GM23338 (cell line): ENCODE measurements around the gene TELO2. TPM values are rescaled to one million over a fixed set of nuclear protein-coding genes. Genes with fewer than 3 reads are reported as not detected.

ENCODE experiments used
- ATAC-seq: fragments of 200-7000 bp; cut with Tn5 transposase; 3 replicates; pipeline ENCODE4 v1.9.1; 2020
- DNase-seq: peaks from one replicate; pipeline ENCODE4 v3.0.0-alpha.2; 2015; ENCODE audit warnings: low spot score
- H2AFZ ChIP-seq: fragments of 200-600 bp; sonication (generic); 2 replicates; pipeline ENCODE4 v1.8.0; 2016; ENCODE audit warnings: antibody characterized with exemption, mild to moderate bottlenecking, moderate library complexity
- H3F3A ChIP-seq: fragments of 200-600 bp; sonication (generic); replicated peaks from 2 replicates; pipeline ENCODE4 v1.8.0; 2017; ENCODE audit warnings: antibody characterized with exemption, mixed run types, low read depth
- H3K27ac ChIP-seq: fragments of 200-600 bp; sonication (generic); 2 replicates; pipeline ENCODE4 v1.6.1; 2016; ENCODE audit warnings: low read depth
- H3K27me3 ChIP-seq: fragments of 200-600 bp; sonication (generic); 2 replicates; pipeline ENCODE4 v1.8.0; 2016; ENCODE audit warnings: mild to moderate bottlenecking, mixed run types, moderate library complexity; ENCODE audit not compliant: insufficient read depth
- H3K36me3 ChIP-seq: fragments of 200-600 bp; sonication (generic); 2 replicates; pipeline ENCODE4 v1.8.0; 2016; ENCODE audit warnings: mild to moderate bottlenecking; ENCODE audit not compliant: insufficient read depth
- H3K4me1 ChIP-seq: fragments of 200-600 bp; sonication (generic); 2 replicates; pipeline ENCODE4 v1.8.0; 2016; ENCODE audit warnings: mild to moderate bottlenecking, moderate library complexity; ENCODE audit not compliant: insufficient read depth
- H3K4me2 ChIP-seq: fragments of 200-600 bp; sonication (generic); 2 replicates; pipeline ENCODE4 v1.7.1; 2017; ENCODE audit warnings: mixed run types
- H3K4me3 ChIP-seq: fragments of 200-600 bp; sonication (generic); 2 replicates; pipeline ENCODE4 v1.6.1; 2016; ENCODE audit warnings: mixed run types
- H3K79me2 ChIP-seq: fragments of 200-600 bp; sonication (generic); replicated peaks from 2 replicates; pipeline ENCODE4 v1.8.0; 2017; ENCODE audit warnings: mild to moderate bottlenecking; ENCODE audit not compliant: insufficient read depth
- H3K9me2 ChIP-seq: fragments of 200-600 bp; sonication (generic); 2 replicates; pipeline ENCODE4 v1.8.0; 2017; ENCODE audit not compliant: insufficient read depth
- H4K20me1 ChIP-seq: fragments of 200-600 bp; sonication (generic); replicated peaks from 2 replicates; pipeline ENCODE4 v1.8.0; 2017; ENCODE audit warnings: mild to moderate bottlenecking; ENCODE audit not compliant: insufficient read depth
- H3K27ac Mint-ChIP-seq: 2 replicates; pipeline ENCODE4 v1.8.0; 2020; ENCODE audit warnings: inconsistent platforms, mild to moderate bottlenecking, moderate library complexity, mixed read lengths
- H3K27me3 Mint-ChIP-seq: 3 replicates; pipeline ENCODE4 v1.8.0; 2022; ENCODE audit warnings: low read depth, mild to moderate bottlenecking, moderate library complexity, mixed read lengths, inconsistent platforms; ENCODE audit not compliant: insufficient read depth, poor library complexity
- H3K36me3 Mint-ChIP-seq: 3 replicates; pipeline ENCODE4 v1.8.0; 2021; ENCODE audit warnings: low read depth, mild to moderate bottlenecking, inconsistent platforms, moderate library complexity, mixed read lengths
- H3K4me1 Mint-ChIP-seq: 3 replicates; pipeline ENCODE4 v1.8.0; 2020; ENCODE audit warnings: mild to moderate bottlenecking, inconsistent platforms, mixed read lengths
- H3K4me3 Mint-ChIP-seq: 3 replicates; pipeline ENCODE4 v1.8.0; 2021; ENCODE audit warnings: moderate library complexity, mild to moderate bottlenecking, inconsistent platforms, mixed read lengths
- H3K9me3 Mint-ChIP-seq: 3 replicates; pipeline ENCODE4 v1.8.0; 2020; ENCODE audit warnings: moderate library complexity, mild to moderate bottlenecking, inconsistent platforms, mixed read lengths
- CREB1 ChIP-seq: fragments of 250-450 bp; sonication (Bioruptor Pico); IDR thresholded peaks from 2 replicates; pipeline ENCODE4 v1.5.0; 2020; ENCODE audit warnings: low read depth, mild to moderate bottlenecking, moderate library complexity
- POLR2AphosphoS5 ChIP-seq: IDR thresholded peaks from 2 replicates; pipeline ENCODE4 v1.6.1; 2016; ENCODE audit warnings: antibody characterized with exemption, low read depth
- STAT1 ChIP-seq: IDR thresholded peaks from one replicate; pipeline ENCODE4 v1.6.1; 2016; ENCODE audit warnings: antibody characterized with exemption; ENCODE audit not compliant: unreplicated experiment
- ZNF331 ChIP-seq: fragments of 250-450 bp; sonication (Bioruptor Pico); IDR thresholded peaks from 2 replicates; pipeline ENCODE4 v1.5.0; 2020; ENCODE audit warnings: low read depth, mild to moderate bottlenecking, moderate library complexity
- polyA plus RNA-seq: library from polyadenylated mRNA; unstranded; fragments of >200 nt; fragmentation: Nextera tagmentation; extraction: Ambion mirVana; gene quantifications from 2 replicates; pipeline ENCODE4 v1.2.1, GENCODE V29; 2016
- total RNA-seq: library from RNA; depleted of rRNA; stranded (reverse); fragments of >200 nt; shearing (Covaris generic); gene quantifications from 2 replicates; pipeline ENCODE4 v1.2.3, GENCODE V29; 2014
- TF ChIP-seq, protein P1 (sequence below): IDR thresholded peaks from one replicate; pipeline ENCODE4 v1.6.1; 2018; ENCODE audit warnings: antibody characterized with exemption; ENCODE audit not compliant: unreplicated experiment
- TF ChIP-seq, protein P2 (sequence below), 2 experiments: fragments of 200-600 bp in 1 of 2; sonication (generic) in 1 of 2; conservative IDR thresholded peaks; 2 replicates each; pipeline versions ENCODE4 v1.5.1 to v1.6.1; 2016 to 2017; ENCODE audit warnings: antibody characterized with exemption in 2 of 2, low read depth in 2 of 2, mild to moderate bottlenecking in 2 of 2, moderate library complexity in 1 of 2
- TF ChIP-seq, protein P3 (sequence below): IDR thresholded peaks from 2 replicates; pipeline ENCODE4 v1.6.1; 2016; ENCODE audit warnings: antibody characterized with exemption

TELO2 gene
- total and polyA plus RNA-seq, 2 experiments from 2014 or later, result 45.4 to 76.0 TPM

DNA sequence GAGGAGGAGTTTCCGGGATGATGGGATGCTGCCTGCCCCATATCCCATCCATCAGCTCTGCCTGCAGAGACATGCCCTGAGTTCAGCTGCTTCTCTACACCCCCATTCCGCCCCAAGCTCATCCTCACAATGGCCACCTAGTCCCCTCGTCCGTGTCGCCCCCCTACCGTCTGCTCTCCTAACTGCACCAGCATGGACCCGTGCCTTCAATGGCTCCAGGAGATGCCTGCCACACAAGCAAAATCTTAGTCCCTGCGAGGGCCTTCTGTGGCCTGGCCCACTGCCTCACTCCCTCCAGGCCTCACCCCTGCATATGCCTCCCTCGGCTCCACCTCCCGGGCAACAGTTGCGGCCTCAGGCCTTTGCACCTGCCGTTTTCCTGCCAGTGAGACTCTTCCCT, 1.8 kb upstream of the TELO2 start:
- DNase-seq, result peak; percentile 46
- no peaks in the 10 kb centered on the region for H3K9me2 ChIP-seq
- no peak overlapping the region for H2AFZ ChIP-seq

DNA sequence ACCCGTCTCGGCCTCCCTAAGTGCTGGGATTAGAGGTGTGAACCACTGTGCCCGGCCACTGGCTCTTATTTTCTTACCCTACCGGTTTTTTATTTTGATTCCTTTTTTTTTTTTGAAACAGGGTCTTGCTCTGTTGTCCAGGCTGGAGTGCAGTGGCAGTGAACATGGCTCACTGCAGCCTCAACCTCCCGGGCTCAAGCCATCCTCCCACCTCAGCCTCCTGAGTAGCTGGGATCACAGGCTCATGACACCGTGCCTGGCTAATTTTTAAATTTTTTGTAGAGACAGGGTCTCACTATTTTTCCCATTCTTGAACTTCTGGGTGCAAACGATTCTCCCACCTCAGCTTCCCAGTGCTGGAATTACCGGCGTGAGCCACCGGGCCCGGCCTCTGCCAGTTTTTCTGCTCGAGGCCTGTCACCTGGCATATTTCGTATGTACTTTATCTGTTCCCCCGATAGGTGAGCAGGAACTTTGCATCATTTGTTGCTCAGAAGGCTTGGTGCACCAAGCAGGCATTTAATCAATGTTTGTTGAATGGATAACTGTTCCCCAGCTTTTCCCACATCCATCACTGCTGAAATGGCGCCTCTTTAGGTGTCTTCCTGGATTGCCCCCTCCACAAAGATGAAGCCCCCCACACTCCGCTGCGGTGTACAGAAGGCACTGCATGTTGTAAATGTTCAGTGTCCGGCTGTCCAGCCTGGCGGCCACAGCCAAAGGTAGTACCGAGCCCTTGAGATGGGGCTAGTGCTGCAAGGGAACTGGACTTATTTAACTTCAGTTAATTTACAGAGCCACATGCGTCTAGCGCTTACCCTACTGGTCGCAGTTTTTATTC, 858 bp upstream of the TELO2 start:
- H3K27ac ChIP-seq, result peak overlapping the region; percentile 92; the same call in 1 of the 2 replicates
- H3K27ac Mint-ChIP-seq, result peak overlapping the region; percentile 98
- no peaks in the 10 kb centered on the region for H3K36me3 ChIP-seq
- peaks cover 8% of the 10 kb centered on the region for H3K27me3 Mint-ChIP-seq
- H3K79me2 ChIP-seq, result peaks cover 3% of the 10 kb centered on the region; the same call in 1 of the 2 replicates
- no peaks in the 10 kb centered on the region for H3K9me2 ChIP-seq
- no peaks in the 10 kb centered on the region for H3K27me3 ChIP-seq
- no peaks in the 10 kb centered on the region for H3K9me3 Mint-ChIP-seq
- TF ChIP-seq ZNF331 (CRISPR knock-in tag) (no peak), STAT1 (no peak), POLR2AphosphoS5 (no peak)
- TF ChIP-seq, protein P1, sequence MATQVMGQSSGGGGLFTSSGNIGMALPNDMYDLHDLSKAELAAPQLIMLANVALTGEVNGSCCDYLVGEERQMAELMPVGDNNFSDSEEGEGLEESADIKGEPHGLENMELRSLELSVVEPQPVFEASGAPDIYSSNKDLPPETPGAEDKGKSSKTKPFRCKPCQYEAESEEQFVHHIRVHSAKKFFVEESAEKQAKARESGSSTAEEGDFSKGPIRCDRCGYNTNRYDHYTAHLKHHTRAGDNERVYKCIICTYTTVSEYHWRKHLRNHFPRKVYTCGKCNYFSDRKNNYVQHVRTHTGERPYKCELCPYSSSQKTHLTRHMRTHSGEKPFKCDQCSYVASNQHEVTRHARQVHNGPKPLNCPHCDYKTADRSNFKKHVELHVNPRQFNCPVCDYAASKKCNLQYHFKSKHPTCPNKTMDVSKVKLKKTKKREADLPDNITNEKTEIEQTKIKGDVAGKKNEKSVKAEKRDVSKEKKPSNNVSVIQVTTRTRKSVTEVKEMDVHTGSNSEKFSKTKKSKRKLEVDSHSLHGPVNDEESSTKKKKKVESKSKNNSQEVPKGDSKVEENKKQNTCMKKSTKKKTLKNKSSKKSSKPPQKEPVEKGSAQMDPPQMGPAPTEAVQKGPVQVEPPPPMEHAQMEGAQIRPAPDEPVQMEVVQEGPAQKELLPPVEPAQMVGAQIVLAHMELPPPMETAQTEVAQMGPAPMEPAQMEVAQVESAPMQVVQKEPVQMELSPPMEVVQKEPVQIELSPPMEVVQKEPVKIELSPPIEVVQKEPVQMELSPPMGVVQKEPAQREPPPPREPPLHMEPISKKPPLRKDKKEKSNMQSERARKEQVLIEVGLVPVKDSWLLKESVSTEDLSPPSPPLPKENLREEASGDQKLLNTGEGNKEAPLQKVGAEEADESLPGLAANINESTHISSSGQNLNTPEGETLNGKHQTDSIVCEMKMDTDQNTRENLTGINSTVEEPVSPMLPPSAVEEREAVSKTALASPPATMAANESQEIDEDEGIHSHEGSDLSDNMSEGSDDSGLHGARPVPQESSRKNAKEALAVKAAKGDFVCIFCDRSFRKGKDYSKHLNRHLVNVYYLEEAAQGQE, result no peak
- no peak for ATAC-seq
- H3K4me1 ChIP-seq, result 0 out of 2 replicates have a peak, but pooled peaks cover 4% of the 10 kb centered on the region
- no peaks in the 10 kb centered on the region for H4K20me1 ChIP-seq
- H3K4me3 ChIP-seq, result peak overlapping the region; percentile 85
- H3K36me3 Mint-ChIP-seq, result peaks cover 17% of the 10 kb centered on the region; the same call in 2 of the 3 replicates
- H3K4me2 ChIP-seq, result peak overlapping the region; percentile 88
- peak overlapping the region; percentile 90 for H3K4me3 Mint-ChIP-seq
- H3F3A ChIP-seq, result 0 out of 2 replicates have a peak, but pooled peaks cover 6% of the 10 kb centered on the region
- DNase-seq, result no peak
- peak overlapping the region; percentile 99 for H2AFZ ChIP-seq
- peaks cover 6% of the 10 kb centered on the region; the same call in 2 of the 3 replicates for H3K4me1 Mint-ChIP-seq

More for the DNA sequence above, 1.8 kb upstream of the TELO2 start:
- no peak for TF ChIP-seq CREB1
- TF ChIP-seq, protein P2, sequence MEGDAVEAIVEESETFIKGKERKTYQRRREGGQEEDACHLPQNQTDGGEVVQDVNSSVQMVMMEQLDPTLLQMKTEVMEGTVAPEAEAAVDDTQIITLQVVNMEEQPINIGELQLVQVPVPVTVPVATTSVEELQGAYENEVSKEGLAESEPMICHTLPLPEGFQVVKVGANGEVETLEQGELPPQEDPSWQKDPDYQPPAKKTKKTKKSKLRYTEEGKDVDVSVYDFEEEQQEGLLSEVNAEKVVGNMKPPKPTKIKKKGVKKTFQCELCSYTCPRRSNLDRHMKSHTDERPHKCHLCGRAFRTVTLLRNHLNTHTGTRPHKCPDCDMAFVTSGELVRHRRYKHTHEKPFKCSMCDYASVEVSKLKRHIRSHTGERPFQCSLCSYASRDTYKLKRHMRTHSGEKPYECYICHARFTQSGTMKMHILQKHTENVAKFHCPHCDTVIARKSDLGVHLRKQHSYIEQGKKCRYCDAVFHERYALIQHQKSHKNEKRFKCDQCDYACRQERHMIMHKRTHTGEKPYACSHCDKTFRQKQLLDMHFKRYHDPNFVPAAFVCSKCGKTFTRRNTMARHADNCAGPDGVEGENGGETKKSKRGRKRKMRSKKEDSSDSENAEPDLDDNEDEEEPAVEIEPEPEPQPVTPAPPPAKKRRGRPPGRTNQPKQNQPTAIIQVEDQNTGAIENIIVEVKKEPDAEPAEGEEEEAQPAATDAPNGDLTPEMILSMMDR (conservative IDR thresholded peaks at IDR 0.05; ENCODE audit: low read depth in 2 of 2), result peak in 1 of 2 experiments; percentile 20; a peak in 1 of 4 replicates
- TF ChIP-seq, protein P3, sequence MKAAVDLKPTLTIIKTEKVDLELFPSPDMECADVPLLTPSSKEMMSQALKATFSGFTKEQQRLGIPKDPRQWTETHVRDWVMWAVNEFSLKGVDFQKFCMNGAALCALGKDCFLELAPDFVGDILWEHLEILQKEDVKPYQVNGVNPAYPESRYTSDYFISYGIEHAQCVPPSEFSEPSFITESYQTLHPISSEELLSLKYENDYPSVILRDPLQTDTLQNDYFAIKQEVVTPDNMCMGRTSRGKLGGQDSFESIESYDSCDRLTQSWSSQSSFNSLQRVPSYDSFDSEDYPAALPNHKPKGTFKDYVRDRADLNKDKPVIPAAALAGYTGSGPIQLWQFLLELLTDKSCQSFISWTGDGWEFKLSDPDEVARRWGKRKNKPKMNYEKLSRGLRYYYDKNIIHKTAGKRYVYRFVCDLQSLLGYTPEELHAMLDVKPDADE, result no peak
- H3K36me3 Mint-ChIP-seq, result peaks cover 11% of the 10 kb centered on the region; the same call in 2 of the 3 replicates
- Histone ChIP-seq H4K20me1 (no peaks in the 10 kb centered on the region), H3K4me1 (0 out of 2 replicates have a peak, but pooled peaks cover 4% of the 10 kb centered on the region), H3K27ac (no peak overlapping the region), H3K4me3 (no peak overlapping the region), H3K79me2 (peaks cover 3% of the 10 kb centered on the region; the same call in 1 of the 2 replicates), H3K4me2 (no peak overlapping the region), H3F3A (0 out of 2 replicates have a peak, but pooled peaks cover 6% of the 10 kb centered on the region), H3K36me3 (no peaks in the 10 kb centered on the region), H3K27me3 (no peaks in the 10 kb centered on the region)
- no peaks in the 10 kb centered on the region for H3K9me3 Mint-ChIP-seq
- peaks cover 6% of the 10 kb centered on the region; the same call in 2 of the 3 replicates for H3K4me1 Mint-ChIP-seq
- peaks cover 16% of the 10 kb centered on the region for H3K27me3 Mint-ChIP-seq
- ATAC-seq, result no peak
- no peak overlapping the region for H3K27ac Mint-ChIP-seq
- no peak overlapping the region for H3K4me3 Mint-ChIP-seq
